ENCODE results near the gene LSS. TPM values are rescaled to one million over a fixed set of nuclear protein-coding genes. Genes with fewer than 3 reads are reported as not detected.

LSS gene
- total RNA-seq, result 76.3 and 99.0 TPM in 2 replicates

- Mint-ChIP-seq H3K27ac (peak within 1 kb of the TSS; percentile 97), H3K36me3 (ENCODE audit: low read depth) (peaks cover 25% of the 10 kb centered on the region), H3K4me3 (peak within 1 kb of the TSS; percentile 99), H3K27me3 (no peaks in the 10 kb centered on the region), H3K9me3 (no peaks in the 10 kb centered on the region), H3K4me1 (peaks cover 39% of the 10 kb centered on the region)
- CTCF ChIA-PET, result interaction anchor here (2.7 kb wide), 1 partner anchor 85 kb away, joined by 8 read pairs; no protein-coding TSS in a partner anchor
- peak; percentile 93 for ATAC-seq (ENCODE audit: low read depth)
- intact Hi-C loops (cut with micrococcal nuclease), result loop anchor here (1.0 to 5.0 kb wide), 6 partner anchors 44 to 256 kb away; partner anchors contain the start of genes DIP2A, PCNT, SPATC1L and YBEY
- TF ChIP-seq CTCF (IDR thresholded peaks at IDR 0.05), result no peak
- POLR2A ChIA-PET, result interaction anchor here (0.9 to 1.1 kb wide), 2 partner anchors 24 to 95 kb away, joined by 4 to 5 read pairs; partner anchors contain the start of gene C21orf58
- DNase-seq, result peak; percentile 96
Measured at GRCh38 chr21:46228345-46229051, at the start of gene LSS. Gene LSS, minus strand, starts transcription at chr21:46228774. Its CDS starts 29 bp downstream, at chr21:46228745.

GRCh38 chr21:46274797-46275390 lies 46.3 kb upstream of the LSS start:
- no peak for ATAC-seq (ENCODE audit: low read depth)
- ChIA-PET POLR2A (no interaction called here), CTCF (no interaction called here)
- H3K4me1 Mint-ChIP-seq, result peaks cover 3% of the 10 kb centered on the region
- H3K4me3 Mint-ChIP-seq, result no peak overlapping the region
- H3K27ac Mint-ChIP-seq, result no peak overlapping the region
- no peaks in the 10 kb centered on the region for H3K9me3 Mint-ChIP-seq
- TF ChIP-seq CTCF (IDR thresholded peaks at IDR 0.05), result no peak
- intact Hi-C loops (cut with micrococcal nuclease), result no loop called here
- no peaks in the 10 kb centered on the region for H3K27me3 Mint-ChIP-seq
- no peak for DNase-seq
- H3K36me3 Mint-ChIP-seq (ENCODE audit: low read depth), result peaks cover 81% of the 10 kb centered on the region

- ATAC-seq (ENCODE audit: low read depth) (no peak), DNase-seq (no peak)
- ChIA-PET CTCF (no interaction called here), POLR2A (no interaction called here)
- Mint-ChIP-seq H3K4me3 (no peak overlapping the region), H3K9me3 (no peaks in the 10 kb centered on the region), H3K36me3 (ENCODE audit: low read depth) (peaks cover 81% of the 10 kb centered on the region), H3K27ac (no peak overlapping the region), H3K27me3 (no peaks in the 10 kb centered on the region), H3K4me1 (no peaks in the 10 kb centered on the region)
- TF ChIP-seq CTCF (IDR thresholded peaks at IDR 0.05), result no peak
- intact Hi-C loops (cut with micrococcal nuclease), result no loop called here
Measured at GRCh38 chr21:46273341-46273740, 44.8 kb upstream of the LSS start.

GRCh38 chr21:46269466-46269865 lies 40.9 kb upstream of the LSS start:
- ChIA-PET CTCF (no interaction called here), POLR2A (no interaction called here)
- intact Hi-C loops (cut with micrococcal nuclease), result no loop called here
- Mint-ChIP-seq H3K4me3 (no peak overlapping the region), H3K27me3 (no peaks in the 10 kb centered on the region), H3K27ac (no peak overlapping the region), H3K4me1 (no peaks in the 10 kb centered on the region), H3K9me3 (no peaks in the 10 kb centered on the region), H3K36me3 (ENCODE audit: low read depth) (peaks cover 84% of the 10 kb centered on the region)
- TF ChIP-seq CTCF (IDR thresholded peaks at IDR 0.05), result no peak
- DNase-seq (no peak), ATAC-seq (ENCODE audit: low read depth) (no peak)

GRCh38 chr21:46268371-46268770 lies 39.8 kb upstream of the LSS start:
- H3K36me3 Mint-ChIP-seq (ENCODE audit: low read depth), result peaks cover 84% of the 10 kb centered on the region
- H3K4me3 Mint-ChIP-seq, result no peak overlapping the region
- no peak overlapping the region for H3K27ac Mint-ChIP-seq
- H3K9me3 Mint-ChIP-seq, result no peaks in the 10 kb centered on the region
- TF ChIP-seq CTCF (IDR thresholded peaks at IDR 0.05), result no peak
- intact Hi-C loops (cut with micrococcal nuclease), result no loop called here
- no peak for DNase-seq
- no peaks in the 10 kb centered on the region for H3K4me1 Mint-ChIP-seq
- ChIA-PET POLR2A (no interaction called here), CTCF (no interaction called here)
- no peak for ATAC-seq (ENCODE audit: low read depth)
- no peaks in the 10 kb centered on the region for H3K27me3 Mint-ChIP-seq
